ENCODE data around the gene TMEM175. TPM values are rescaled to one million over a fixed set of nuclear protein-coding genes. Genes with fewer than 3 reads are reported as not detected.

Gene TMEM175
- total and polyA plus RNA-seq, 2 of the 4 experiments (the other 2 are of a cell fraction): 7.7 to 41.9 TPM

DNA sequence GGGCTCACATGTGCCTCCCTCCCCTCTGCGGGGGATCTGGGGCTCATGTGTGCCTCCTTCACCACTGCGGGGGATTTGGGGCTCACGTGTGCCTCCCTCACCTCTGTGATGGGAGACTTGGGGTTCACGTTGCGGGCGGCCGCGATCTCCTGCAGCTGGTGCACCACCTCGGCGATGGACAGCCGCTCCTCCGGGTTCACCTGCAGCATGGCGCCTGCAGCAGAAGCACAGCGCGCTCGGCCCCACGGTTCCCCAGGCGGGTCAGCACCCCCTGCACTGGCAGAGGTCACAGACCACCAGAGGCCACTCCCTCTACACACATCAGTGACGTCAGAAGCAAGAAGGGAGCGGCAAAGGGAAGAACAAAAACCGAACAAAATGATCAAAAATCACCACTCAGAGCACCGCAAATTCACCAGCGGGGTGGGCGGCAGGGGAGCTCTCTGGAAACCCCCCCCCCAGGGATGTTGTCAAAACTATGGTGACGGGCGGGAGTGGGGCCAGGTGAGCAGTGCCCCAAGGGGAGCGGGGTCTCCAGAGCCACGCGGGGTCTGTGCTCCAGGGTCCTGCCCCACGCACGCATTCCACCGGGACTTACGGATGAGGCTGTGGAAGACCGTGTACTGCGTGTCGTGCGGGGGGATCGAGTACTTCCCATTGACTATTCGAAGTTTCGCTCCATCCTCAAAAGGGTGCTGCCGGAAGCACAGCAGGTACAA, 38.8 kb upstream of the TMEM175 start:
- Histone ChIP-seq H3K18ac (ENCODE audit: low read depth, low read length) (no peak overlapping the region), H2AK9ac (replicated peaks; ENCODE audit: low read depth, low read length, poor library complexity) (no peak overlapping the region), H3K79me1 (ENCODE audit: low read depth in 1 of 2, low read length in 2 of 2) (peaks cover 10 to 20% of the 10 kb centered on the region in 2 experiments; a peak in 2 of 4 replicates), H3K9me1 (ENCODE audit: insufficient read depth, low read length) (no peaks in the 10 kb centered on the region), H3K23ac (ENCODE audit: low read depth, low read length) (no peak overlapping the region), H3K27ac (ENCODE audit: insufficient read depth, low read length) (no peak overlapping the region), H2BK5ac (ENCODE audit: low read depth, low read length, poor library complexity, severe bottlenecking) (no peak overlapping the region), H3K4me2 (ENCODE audit: low read depth, low read length) (no peak overlapping the region), H3K9me3 (ENCODE audit: control insufficient read depth, insufficient read depth, low read length) (no peaks in the 10 kb centered on the region), H3K27me3 (ENCODE audit: control insufficient read depth, insufficient read depth, low read length) (no peaks in the 10 kb centered on the region), H3K4me1 (ENCODE audit: control insufficient read depth, insufficient read depth, low read length) (no peaks in the 10 kb centered on the region), H2BK20ac (ENCODE audit: low read depth, low read length) (no peak overlapping the region), H2AFZ (replicated peaks; ENCODE audit: low read length, poor library complexity) (no peak overlapping the region), H2BK120ac (ENCODE audit: low read depth, low read length) (no peak overlapping the region), H4K91ac (ENCODE audit: insufficient read depth, low read depth, low read length) (no peak overlapping the region), H4K8ac (ENCODE audit: low read depth in 2 of 2, low read length in 2 of 2) (no peak overlapping the region), H3K9ac (ENCODE audit: low read depth, low read length) (no peak overlapping the region), H3K56ac (ENCODE audit: extremely low read depth, insufficient read depth, low read length) (no peak overlapping the region), H4K20me1 (ENCODE audit: insufficient read depth, low read length) (no peaks in the 10 kb centered on the region; the same call in none of the 2 replicates), H2AK5ac (ENCODE audit: low read depth, low read length) (no peak overlapping the region), H4K5ac (ENCODE audit: low read depth, low read length) (no peak overlapping the region), H3K14ac (replicated peaks; ENCODE audit: low read depth, low read length) (no peak overlapping the region), H3K36me3 (ENCODE audit: control insufficient read depth, insufficient read depth, low read length) (peaks cover 68% of the 10 kb centered on the region), H2BK15ac (ENCODE audit: low read depth, low read length) (no peak overlapping the region), H3K4me3 (ENCODE audit: insufficient read depth, low read depth, low read length) (no peak overlapping the region), H3K4ac (ENCODE audit: low read depth, low read length) (no peak overlapping the region)
- WGBS, 2 experiments (ENCODE audit: extremely low coverage in 2 of 2, insufficient read length in 1 of 2): 97% methylated on average over 19 of the region's 41 CpGs; no CpG with 5 or more reads in 1 of the 2 experiments
- BruUV-seq (replicated peaks): no TSS peak
- dilution Hi-C loops (cut with HindIII; ENCODE audit: low sequenced_read_pairs, unreplicated experiment): no loop called here
- ChIA-PET CTCF (no interaction called here), POLR2A (ENCODE audit: unreplicated experiment) (no interaction called here)
- TF ChIP-seq MXI1 (IDR thresholded peaks at IDR 0.05; ENCODE audit: borderline replicate concordance, low read depth, low read length): no peak
- no peak for TF ChIP-seq RFX5 (IDR thresholded peaks at IDR 0.05; ENCODE audit: low read depth, low read length)
- TF ChIP-seq SMC3 (IDR thresholded peaks at IDR 0.05; ENCODE audit: low read depth, low read length): no peak
- TF ChIP-seq, protein P1, sequence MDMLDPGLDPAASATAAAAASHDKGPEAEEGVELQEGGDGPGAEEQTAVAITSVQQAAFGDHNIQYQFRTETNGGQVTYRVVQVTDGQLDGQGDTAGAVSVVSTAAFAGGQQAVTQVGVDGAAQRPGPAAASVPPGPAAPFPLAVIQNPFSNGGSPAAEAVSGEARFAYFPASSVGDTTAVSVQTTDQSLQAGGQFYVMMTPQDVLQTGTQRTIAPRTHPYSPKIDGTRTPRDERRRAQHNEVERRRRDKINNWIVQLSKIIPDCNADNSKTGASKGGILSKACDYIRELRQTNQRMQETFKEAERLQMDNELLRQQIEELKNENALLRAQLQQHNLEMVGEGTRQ (IDR thresholded peaks at IDR 0.05; ENCODE audit: low read depth, low read length): no peak
- TF ChIP-seq FOS (IDR thresholded peaks at IDR 0.05; ENCODE audit: low read depth, low read length): no peak
- TF ChIP-seq RAD21 (IDR thresholded peaks at IDR 0.05; ENCODE audit: low read length): no peak
- TF ChIP-seq, protein P2, sequence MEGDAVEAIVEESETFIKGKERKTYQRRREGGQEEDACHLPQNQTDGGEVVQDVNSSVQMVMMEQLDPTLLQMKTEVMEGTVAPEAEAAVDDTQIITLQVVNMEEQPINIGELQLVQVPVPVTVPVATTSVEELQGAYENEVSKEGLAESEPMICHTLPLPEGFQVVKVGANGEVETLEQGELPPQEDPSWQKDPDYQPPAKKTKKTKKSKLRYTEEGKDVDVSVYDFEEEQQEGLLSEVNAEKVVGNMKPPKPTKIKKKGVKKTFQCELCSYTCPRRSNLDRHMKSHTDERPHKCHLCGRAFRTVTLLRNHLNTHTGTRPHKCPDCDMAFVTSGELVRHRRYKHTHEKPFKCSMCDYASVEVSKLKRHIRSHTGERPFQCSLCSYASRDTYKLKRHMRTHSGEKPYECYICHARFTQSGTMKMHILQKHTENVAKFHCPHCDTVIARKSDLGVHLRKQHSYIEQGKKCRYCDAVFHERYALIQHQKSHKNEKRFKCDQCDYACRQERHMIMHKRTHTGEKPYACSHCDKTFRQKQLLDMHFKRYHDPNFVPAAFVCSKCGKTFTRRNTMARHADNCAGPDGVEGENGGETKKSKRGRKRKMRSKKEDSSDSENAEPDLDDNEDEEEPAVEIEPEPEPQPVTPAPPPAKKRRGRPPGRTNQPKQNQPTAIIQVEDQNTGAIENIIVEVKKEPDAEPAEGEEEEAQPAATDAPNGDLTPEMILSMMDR (conservative IDR thresholded peaks at IDR 0.05; ENCODE audit: low read depth, low read length): no peak
- TF ChIP-seq, protein P3, sequence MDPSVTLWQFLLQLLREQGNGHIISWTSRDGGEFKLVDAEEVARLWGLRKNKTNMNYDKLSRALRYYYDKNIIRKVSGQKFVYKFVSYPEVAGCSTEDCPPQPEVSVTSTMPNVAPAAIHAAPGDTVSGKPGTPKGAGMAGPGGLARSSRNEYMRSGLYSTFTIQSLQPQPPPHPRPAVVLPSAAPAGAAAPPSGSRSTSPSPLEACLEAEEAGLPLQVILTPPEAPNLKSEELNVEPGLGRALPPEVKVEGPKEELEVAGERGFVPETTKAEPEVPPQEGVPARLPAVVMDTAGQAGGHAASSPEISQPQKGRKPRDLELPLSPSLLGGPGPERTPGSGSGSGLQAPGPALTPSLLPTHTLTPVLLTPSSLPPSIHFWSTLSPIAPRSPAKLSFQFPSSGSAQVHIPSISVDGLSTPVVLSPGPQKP (IDR thresholded peaks at IDR 0.05; ENCODE audit: borderline replicate concordance, low read depth, low read length): no peak
- TF ChIP-seq MAZ (IDR thresholded peaks at IDR 0.05; ENCODE audit: borderline replicate concordance, low read depth, low read length): no peak
- TF ChIP-seq CEBPB (IDR thresholded peaks at IDR 0.05; ENCODE audit: low read depth, low read length): no peak
- TF ChIP-seq POLR2A (IDR thresholded peaks at IDR 0.05; ENCODE audit: low read depth, low read length): no peak
- TF ChIP-seq MAFK (IDR thresholded peaks at IDR 0.05; ENCODE audit: low read depth, low read length): no peak
- no peak for TF ChIP-seq CHD1 (IDR thresholded peaks at IDR 0.05; ENCODE audit: low read depth, low read length)
- TF ChIP-seq BHLHE40 (IDR thresholded peaks at IDR 0.05; ENCODE audit: low read depth, low read length): no peak
- TF ChIP-seq RCOR1 (IDR thresholded peaks at IDR 0.05; ENCODE audit: insufficient replicate concordance, low read length): no peak
- TF ChIP-seq NFE2L2 (IDR thresholded peaks at IDR 0.05; ENCODE audit: low read depth, low read length): no peak
- in situ Hi-C loops (cut with MboI; ENCODE audit: low sequenced_read_pairs): no loop called here
- intact Hi-C loops (cut with micrococcal nuclease): no loop called here
- ATAC-seq (ENCODE audit: low read depth) (no peak), DNase-seq (no peak)
